Mesenteric fat pad (tissue), 1 donor: ENCODE data around the gene TSHZ2. TPM values are rescaled to one million over a fixed set of nuclear protein-coding genes. Genes with fewer than 3 reads are reported as not detected.
"Not testable (repeated sequence)": the region's sequence is repeated elsewhere in the genome, so short reads cannot be mapped to it uniquely, and the experiment has no call there.

Experiments
- DNase-seq: peaks from one replicate; pipeline ENCODE4 v3.0.0-alpha.2; 2020; ENCODE audit warnings: low spot score
- total RNA-seq: library from RNA; stranded (reverse); fragmentation: NEBNext Ultra II Directional; extraction: Animal tissue kit (Norgen Biotek cat#: 25700); gene quantifications from one replicate; pipeline ENCODE4 v1.2.1, GENCODE V29; 2021
- donor health status: DM: yes; HTN: yes; CAD: no.

The TSHZ2 gene
- total RNA-seq, 1 donor from 2014 or later: 60.5 TPM

GRCh38 chr20:52959125-52959524 lies 13.0 kb upstream of the TSHZ2 start:
- no peak for DNase-seq

- DNase-seq: no peak
Observed at GRCh38 chr20:52962183-52962582, 10.0 kb upstream of the TSHZ2 start.

- no peak for DNase-seq
Observed at GRCh38 chr20:52963131-52963530, 9.0 kb upstream of the TSHZ2 start.

- DNase-seq: no peak
Observed at GRCh38 chr20:52964131-52964530, 8.0 kb upstream of the TSHZ2 start.

GRCh38 chr20:52965380-52965779 lies 6.8 kb upstream of the TSHZ2 start:
- no peak for DNase-seq

GRCh38 chr20:52965819-52966218 lies 6.3 kb upstream of the TSHZ2 start:
- DNase-seq: no peak

- DNase-seq: not testable (repeated sequence)
Observed at GRCh38 chr20:52966543-52966942, 5.6 kb upstream of the TSHZ2 start.

- no peak for DNase-seq
Observed at GRCh38 chr20:52971498-52972189, 514 bp upstream of the TSHZ2 start.

GRCh38 chr20:52972965-52973819 lies 1.0 kb downstream of the TSHZ2 start:
- no peak for DNase-seq

- no peak for DNase-seq
Observed at GRCh38 chr20:52974179-52974594, 2.0 kb downstream of the TSHZ2 start.

GRCh38 chr20:52975029-52975732 lies 3.0 kb downstream of the TSHZ2 start:
- DNase-seq: no peak

- no peak for DNase-seq
Observed at GRCh38 chr20:52975803-52976531, 3.8 kb downstream of the TSHZ2 start.

GRCh38 chr20:52978851-52979250 lies 6.7 kb downstream of the TSHZ2 start:
- DNase-seq: no peak

GRCh38 chr20:52981051-52981450 lies 8.9 kb downstream of the TSHZ2 start:
- DNase-seq: no peak

- DNase-seq: no peak
Observed at GRCh38 chr20:52983726-52984450, 11.7 kb downstream of the TSHZ2 start.

- no peak for DNase-seq
Observed at GRCh38 chr20:52984451-52984810, 12.3 kb downstream of the TSHZ2 start.

GRCh38 chr20:52985687-52986086 lies 13.5 kb downstream of the TSHZ2 start:
- DNase-seq: no peak

GRCh38 chr20:52987295-52987694 lies 15.1 kb downstream of the TSHZ2 start:
- DNase-seq: no peak

- DNase-seq: no peak
Observed at GRCh38 chr20:52991830-52992229, 19.7 kb downstream of the TSHZ2 start.

GRCh38 chr20:52992632-52993031 lies 20.5 kb downstream of the TSHZ2 start:
- DNase-seq: no peak

GRCh38 chr20:52993076-52993475 lies 20.9 kb downstream of the TSHZ2 start:
- no peak for DNase-seq
